ENCODE results near the gene CLDN4. TPM values are rescaled to one million over a fixed set of nuclear protein-coding genes. Genes with fewer than 3 reads are reported as not detected.
"Not testable (repeated sequence)": the region's sequence is repeated elsewhere in the genome, so short reads cannot be mapped to it uniquely, and the experiment has no call there.

The CLDN4 gene
- 0.11 TPM for total RNA-seq
- long read RNA-seq = 0 reads

DNA sequence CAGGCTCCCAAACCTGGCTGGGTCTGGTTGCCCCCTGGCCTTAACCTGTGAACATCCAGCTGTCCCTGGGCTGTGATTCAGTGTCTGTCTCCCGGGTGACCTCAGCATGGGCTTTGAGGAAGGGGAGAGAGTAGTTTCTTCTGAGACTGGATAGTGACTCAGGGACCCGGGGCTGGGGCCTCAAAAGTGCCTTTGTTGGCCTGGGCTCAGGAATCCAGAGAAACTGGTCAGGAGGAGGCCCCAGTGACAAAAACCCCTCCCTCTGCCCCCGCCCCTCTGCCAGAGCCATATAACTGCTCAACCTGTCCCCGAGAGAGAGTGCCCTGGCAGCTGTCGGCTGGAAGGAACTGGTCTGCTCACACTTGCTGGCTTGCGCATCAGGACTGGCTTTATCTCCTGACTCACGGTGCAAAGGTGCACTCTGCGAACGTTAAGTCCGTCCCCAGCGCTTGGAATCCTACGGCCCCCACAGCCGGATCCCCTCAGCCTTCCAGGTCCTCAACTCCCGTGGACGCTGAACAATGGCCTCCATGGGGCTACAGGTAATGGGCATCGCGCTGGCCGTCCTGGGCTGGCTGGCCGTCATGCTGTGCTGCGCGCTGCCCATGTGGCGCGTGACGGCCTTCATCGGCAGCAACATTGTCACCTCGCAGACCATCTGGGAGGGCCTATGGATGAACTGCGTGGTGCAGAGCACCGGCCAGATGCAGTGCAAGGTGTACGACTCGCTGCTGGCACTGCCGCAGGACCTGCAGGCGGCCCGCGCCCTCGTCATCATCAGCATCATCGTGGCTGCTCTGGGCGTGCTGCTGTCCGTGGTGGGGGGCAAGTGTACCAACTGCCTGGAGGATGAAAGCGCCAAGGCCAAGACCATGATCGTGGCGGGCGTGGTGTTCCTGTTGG is at the start of gene CLDN4:
CLDN4 (plus strand) TSS at position 316 of the 903 bp plus-strand sequence; CDS start at position 522, 206 bp downstream.
- ATAC-seq (ENCODE audit: poor library complexity) = no peak
- intact Hi-C loops (cut with DNase I) = no loop called here
- no peak for DNase-seq

DNA sequence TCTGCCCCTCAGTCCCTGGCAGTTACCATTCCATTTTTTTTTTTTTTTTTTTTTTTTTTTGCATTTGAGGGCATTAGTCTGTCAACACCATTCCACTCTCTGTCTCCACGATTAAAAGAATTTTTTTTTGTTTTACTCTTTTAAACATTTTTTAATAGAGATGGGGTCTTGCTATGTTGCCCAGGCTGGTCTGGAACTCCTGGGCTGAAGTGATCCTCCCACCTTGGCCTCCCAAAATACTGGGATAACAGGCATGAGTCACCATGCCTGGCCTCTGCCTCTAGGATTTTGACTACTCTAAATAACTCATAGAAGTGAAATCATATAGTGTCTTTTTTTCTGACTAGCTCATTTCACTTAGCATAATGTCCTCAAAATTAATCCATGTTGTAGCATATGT is 44.2 kb upstream of the CLDN4 start:
- DNase-seq = no peak
- ATAC-seq (ENCODE audit: poor library complexity) = no peak

GRCh38 chr7:73787786-73788048 is 43.1 kb upstream of the CLDN4 start:
- ATAC-seq (ENCODE audit: poor library complexity); intact Hi-C loops (cut with DNase I): not testable (repeated sequence)

More for the DNA sequence above, 44.2 kb upstream of the CLDN4 start:
- intact Hi-C loops (cut with DNase I) = no loop called here

DNA sequence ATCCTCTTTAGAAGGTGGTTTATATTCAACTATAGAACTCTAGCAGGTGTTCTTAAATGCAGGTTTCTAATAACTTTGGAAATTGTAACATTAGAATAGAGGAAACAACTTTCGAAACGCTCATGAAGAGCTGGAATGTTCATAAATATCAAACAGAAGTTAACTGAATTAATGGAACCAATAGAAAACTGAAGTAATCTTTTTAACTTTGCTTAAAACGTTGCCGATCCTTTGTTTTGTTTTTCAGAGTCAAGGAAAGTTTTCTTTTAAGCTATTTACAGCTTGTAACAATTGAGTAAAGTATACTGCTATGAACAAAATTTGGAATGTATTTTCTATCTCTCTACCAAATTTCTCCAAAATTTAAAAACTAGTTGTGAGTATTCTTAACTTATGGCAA is 41.7 kb upstream of the CLDN4 start:
- ATAC-seq (ENCODE audit: poor library complexity) (no peak), DNase-seq (no peak)
- intact Hi-C loops (cut with DNase I) = no loop called here

More at GRCh38 chr7:73787786-73788048, 43.1 kb upstream of the CLDN4 start:
- not testable (repeated sequence) for DNase-seq

- ATAC-seq (ENCODE audit: poor library complexity); intact Hi-C loops (cut with DNase I); DNase-seq: not testable (repeated sequence)
Observed at GRCh38 chr7:73791170-73791690, 39.6 kb upstream of the CLDN4 start.

GRCh38 chr7:73795188-73795587 is 35.6 kb upstream of the CLDN4 start:
- ATAC-seq (ENCODE audit: poor library complexity); DNase-seq; intact Hi-C loops (cut with DNase I): not testable (repeated sequence)

DNA sequence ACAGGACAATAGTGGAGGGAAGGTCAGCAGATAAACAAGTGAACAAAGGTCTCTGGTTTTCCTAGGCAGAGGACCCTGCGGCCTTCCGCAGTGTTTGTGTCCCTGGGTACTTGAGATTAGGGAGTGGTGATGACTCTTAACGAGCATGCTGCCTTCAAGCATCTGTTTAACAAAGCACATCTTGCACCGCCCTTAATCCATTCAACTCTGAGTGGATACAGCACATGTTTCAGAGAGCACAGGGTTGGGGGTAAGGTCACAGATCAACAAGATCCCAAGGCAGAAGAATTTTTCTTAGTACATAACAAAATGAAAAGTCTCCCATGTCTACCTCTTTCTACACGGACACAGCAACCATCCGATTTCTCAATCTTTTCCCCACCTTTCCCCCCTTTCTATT is 34.1 kb upstream of the CLDN4 start:
- ATAC-seq (ENCODE audit: poor library complexity); DNase-seq; intact Hi-C loops (cut with DNase I): not testable (repeated sequence)

GRCh38 chr7:73797176-73797575 is 33.6 kb upstream of the CLDN4 start:
- intact Hi-C loops (cut with DNase I); ATAC-seq (ENCODE audit: poor library complexity); DNase-seq: not testable (repeated sequence)

DNA sequence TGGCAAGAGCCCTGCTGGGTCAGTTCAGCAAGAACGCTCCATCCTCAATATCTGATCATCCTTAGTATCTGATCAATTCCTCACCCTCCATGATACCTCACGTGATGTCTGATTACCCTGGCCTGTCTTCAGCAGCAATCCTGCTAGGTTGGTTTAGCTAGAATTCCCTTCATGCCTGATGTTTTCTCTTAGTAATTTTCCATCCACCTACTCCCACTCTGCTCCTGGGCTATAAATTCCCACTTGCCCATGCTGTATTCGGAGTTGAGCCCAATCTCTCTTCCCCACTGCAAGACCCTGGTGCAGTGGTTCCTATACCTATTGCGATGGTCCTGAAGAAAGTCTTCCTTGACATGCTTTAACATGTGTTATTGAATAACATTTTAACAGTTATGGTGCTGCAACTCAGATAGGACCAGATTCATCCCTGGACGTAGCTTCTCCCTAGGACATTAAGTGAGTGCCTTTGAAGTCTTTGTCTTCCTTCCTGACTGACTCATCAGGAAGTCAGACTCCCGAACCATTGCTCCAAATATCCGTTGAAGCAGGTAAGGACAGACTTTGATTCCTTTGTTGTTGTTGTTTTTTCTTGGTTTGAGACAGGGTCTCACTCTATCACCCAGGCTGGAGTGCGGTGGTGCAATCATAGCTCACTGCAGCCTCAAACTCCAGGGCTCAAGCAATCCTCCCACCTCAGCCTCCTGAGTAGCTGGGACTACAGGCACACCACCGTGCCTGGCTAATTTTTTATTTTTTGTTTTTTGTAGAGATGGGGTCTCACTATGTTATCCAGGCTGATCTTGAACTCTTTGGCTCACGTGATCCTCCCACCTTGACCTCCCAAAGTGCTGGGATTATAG is 31.3 kb upstream of the CLDN4 start:
- intact Hi-C loops (cut with DNase I) = no loop called here
- ATAC-seq (ENCODE audit: poor library complexity) (no peak), DNase-seq (no peak)

- DNase-seq = no peak
- ATAC-seq (ENCODE audit: poor library complexity) = no peak
- intact Hi-C loops (cut with DNase I) = no loop called here
Observed at GRCh38 chr7:73801577-73801976, 29.2 kb upstream of the CLDN4 start.

DNA sequence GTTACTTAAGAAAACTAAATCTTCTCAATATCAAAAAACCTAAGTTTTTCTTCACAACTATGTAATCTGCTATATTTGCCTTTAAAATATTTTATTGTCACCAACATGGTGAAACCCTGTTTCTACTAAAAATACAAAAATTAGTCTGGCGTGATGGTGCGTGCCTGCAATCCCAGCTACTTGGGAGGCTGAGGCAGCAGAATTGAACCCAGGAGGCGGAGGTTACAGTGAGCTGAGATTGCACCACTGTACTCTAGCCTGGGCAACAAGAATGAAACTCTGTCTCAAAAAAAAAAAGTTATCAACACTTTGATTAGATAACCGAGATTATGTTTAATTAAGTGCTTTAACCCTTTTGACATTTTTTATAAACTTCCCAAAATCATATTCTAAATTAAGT is 28.3 kb upstream of the CLDN4 start:
- no peak for ATAC-seq (ENCODE audit: poor library complexity)
- DNase-seq = no peak
- intact Hi-C loops (cut with DNase I) = no loop called here

GRCh38 chr7:73809467-73809951 is 21.3 kb upstream of the CLDN4 start:
- peak; percentile 30 for DNase-seq
- no peak for ATAC-seq (ENCODE audit: poor library complexity)
- intact Hi-C loops (cut with DNase I) = no loop called here

GRCh38 chr7:73810998-73811360 is 19.8 kb upstream of the CLDN4 start:
- intact Hi-C loops (cut with DNase I) = loop anchor here (5.0 kb wide), 1 partner anchor 41 kb away; no protein-coding TSS in a partner anchor
- ATAC-seq (ENCODE audit: poor library complexity) (no peak), DNase-seq (peak; percentile 26)

GRCh38 chr7:73811760-73812168 is 19.0 kb upstream of the CLDN4 start:
- DNase-seq (peak; percentile 67), ATAC-seq (ENCODE audit: poor library complexity) (peak; percentile 81)
- intact Hi-C loops (cut with DNase I) = loop anchor here (5.0 kb wide), 1 partner anchor 41 kb away; no protein-coding TSS in a partner anchor

- ATAC-seq (ENCODE audit: poor library complexity) = no peak
- intact Hi-C loops (cut with DNase I) = loop anchor here (5.0 kb wide), 1 partner anchor 39 kb away; no protein-coding TSS in a partner anchor
- no peak for DNase-seq
Observed at GRCh38 chr7:73812996-73813395, 17.8 kb upstream of the CLDN4 start.

GRCh38 chr7:73815436-73815835 is 15.4 kb upstream of the CLDN4 start:
- intact Hi-C loops (cut with DNase I) = no loop called here
- DNase-seq = peak; percentile 27
- no peak for ATAC-seq (ENCODE audit: poor library complexity)

DNA sequence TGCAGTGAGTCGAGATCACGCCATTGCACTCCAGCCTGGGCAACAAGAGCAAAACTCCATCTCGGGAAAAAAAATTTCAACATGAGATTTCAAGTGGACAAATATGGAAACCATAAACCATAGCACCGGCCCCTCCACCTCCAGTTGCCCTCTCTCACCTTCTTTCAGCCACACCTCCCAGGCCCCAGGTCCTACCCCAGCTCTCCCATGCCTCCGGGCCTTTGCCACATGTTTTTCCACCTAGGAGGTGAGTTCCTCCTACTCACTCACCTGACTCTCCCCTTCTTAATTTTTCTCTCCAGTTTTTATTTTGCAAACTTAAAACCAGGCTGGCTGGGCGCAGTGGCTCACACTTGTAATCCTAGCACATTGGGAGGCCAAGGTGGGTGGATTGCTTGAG is 13.7 kb upstream of the CLDN4 start:
- no peak for ATAC-seq (ENCODE audit: poor library complexity)
- intact Hi-C loops (cut with DNase I) = no loop called here
- DNase-seq = peak; percentile 4

GRCh38 chr7:73820013-73820412 is 10.8 kb upstream of the CLDN4 start:
- no peak for ATAC-seq (ENCODE audit: poor library complexity)
- intact Hi-C loops (cut with DNase I) = no loop called here
- DNase-seq = no peak

Data from Right ventricle myocardium superior (tissue), 1 donor.